Breast epithelium (tissue), 3 donors: ENCODE results near the gene CLIP2.

Source experiments
- POLR2A ChIP-seq: fragments of 450-650 bp; IDR thresholded peaks from one replicate; pipeline ENCODE4 v1.6.1; 2016; ENCODE audit warnings: antibody characterized with exemption, mild to moderate bottlenecking, moderate library complexity
- TF ChIP-seq, protein P1 (sequence below), 3 donors: fragments of 450-650 bp; IDR thresholded peaks; one replicate each; pipeline ENCODE4 v1.5.1; 2016 to 2017; ENCODE audit warnings: antibody characterized with exemption in 3 of 3, mild to moderate bottlenecking in 3 of 3, moderate library complexity in 3 of 3

DNA sequence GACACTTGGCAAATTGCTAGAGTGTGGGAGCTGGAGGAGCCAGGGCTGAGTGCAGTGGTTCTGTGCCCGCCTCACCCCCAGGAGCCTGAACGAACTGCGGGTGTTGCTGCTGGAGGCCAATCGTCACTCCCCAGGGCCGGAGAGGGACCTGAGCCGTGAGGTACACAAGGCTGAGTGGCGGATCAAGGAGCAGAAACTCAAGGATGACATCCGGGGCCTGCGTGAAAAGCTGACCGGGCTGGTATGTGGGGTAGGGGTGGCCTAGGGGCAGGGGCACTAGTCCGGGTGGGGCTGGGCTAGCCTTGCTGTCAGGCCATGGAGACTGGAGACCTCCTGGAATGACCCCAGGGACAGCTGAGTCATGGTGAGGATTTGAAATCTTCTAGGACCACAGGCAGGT, 107.8 kb downstream of the CLIP2 start:
- TF ChIP-seq, protein P1, sequence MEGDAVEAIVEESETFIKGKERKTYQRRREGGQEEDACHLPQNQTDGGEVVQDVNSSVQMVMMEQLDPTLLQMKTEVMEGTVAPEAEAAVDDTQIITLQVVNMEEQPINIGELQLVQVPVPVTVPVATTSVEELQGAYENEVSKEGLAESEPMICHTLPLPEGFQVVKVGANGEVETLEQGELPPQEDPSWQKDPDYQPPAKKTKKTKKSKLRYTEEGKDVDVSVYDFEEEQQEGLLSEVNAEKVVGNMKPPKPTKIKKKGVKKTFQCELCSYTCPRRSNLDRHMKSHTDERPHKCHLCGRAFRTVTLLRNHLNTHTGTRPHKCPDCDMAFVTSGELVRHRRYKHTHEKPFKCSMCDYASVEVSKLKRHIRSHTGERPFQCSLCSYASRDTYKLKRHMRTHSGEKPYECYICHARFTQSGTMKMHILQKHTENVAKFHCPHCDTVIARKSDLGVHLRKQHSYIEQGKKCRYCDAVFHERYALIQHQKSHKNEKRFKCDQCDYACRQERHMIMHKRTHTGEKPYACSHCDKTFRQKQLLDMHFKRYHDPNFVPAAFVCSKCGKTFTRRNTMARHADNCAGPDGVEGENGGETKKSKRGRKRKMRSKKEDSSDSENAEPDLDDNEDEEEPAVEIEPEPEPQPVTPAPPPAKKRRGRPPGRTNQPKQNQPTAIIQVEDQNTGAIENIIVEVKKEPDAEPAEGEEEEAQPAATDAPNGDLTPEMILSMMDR (IDR thresholded peaks at IDR 0.05) = no peak
- no peak for TF ChIP-seq POLR2A
